GM12864 (cell line): ENCODE measurements around the gene GOLIM4.

Experiments used
- DNase-seq: peaks from one replicate; pipeline ENCODE4 v3.0.0-alpha.2; 2011; ENCODE audit warnings: low read depth
- H3K4me3 ChIP-seq: 2 replicates; pipeline ENCODE4 v1.5.1; 2011; ENCODE audit warnings: mild to moderate bottlenecking, low read depth, low read length, control low read depth
- TF ChIP-seq, protein P1 (sequence below): IDR thresholded peaks from 2 replicates; pipeline ENCODE4 v1.5.1; 2011; ENCODE audit warnings: low read depth, mild to moderate bottlenecking, moderate library complexity, low read length, control low read depth, inconsistent platforms; ENCODE audit errors: missing control alignments

The GOLIM4 gene

DNA sequence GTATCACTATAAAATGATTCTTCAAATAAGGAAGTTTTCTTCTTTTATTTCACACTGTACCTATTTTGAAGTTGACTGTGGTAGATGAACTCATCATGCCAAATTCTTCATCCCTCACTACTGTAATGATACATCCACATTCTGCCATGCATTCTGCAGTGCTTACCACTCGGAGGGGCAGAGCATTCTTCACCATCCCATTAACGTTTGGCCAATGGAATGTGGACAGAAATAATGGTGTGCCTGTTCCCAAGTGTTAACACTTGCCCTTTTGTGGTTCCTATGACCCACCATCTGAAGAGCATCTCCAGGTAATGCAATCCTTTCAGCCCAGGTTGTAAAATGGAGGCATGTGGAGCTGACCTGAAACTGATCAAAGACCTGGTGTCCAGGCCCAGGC lies 18.6 kb downstream of the GOLIM4 start:
- no peak overlapping the region for H3K4me3 ChIP-seq
- TF ChIP-seq, protein P1, sequence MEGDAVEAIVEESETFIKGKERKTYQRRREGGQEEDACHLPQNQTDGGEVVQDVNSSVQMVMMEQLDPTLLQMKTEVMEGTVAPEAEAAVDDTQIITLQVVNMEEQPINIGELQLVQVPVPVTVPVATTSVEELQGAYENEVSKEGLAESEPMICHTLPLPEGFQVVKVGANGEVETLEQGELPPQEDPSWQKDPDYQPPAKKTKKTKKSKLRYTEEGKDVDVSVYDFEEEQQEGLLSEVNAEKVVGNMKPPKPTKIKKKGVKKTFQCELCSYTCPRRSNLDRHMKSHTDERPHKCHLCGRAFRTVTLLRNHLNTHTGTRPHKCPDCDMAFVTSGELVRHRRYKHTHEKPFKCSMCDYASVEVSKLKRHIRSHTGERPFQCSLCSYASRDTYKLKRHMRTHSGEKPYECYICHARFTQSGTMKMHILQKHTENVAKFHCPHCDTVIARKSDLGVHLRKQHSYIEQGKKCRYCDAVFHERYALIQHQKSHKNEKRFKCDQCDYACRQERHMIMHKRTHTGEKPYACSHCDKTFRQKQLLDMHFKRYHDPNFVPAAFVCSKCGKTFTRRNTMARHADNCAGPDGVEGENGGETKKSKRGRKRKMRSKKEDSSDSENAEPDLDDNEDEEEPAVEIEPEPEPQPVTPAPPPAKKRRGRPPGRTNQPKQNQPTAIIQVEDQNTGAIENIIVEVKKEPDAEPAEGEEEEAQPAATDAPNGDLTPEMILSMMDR: no peak
- no peak for DNase-seq

DNA sequence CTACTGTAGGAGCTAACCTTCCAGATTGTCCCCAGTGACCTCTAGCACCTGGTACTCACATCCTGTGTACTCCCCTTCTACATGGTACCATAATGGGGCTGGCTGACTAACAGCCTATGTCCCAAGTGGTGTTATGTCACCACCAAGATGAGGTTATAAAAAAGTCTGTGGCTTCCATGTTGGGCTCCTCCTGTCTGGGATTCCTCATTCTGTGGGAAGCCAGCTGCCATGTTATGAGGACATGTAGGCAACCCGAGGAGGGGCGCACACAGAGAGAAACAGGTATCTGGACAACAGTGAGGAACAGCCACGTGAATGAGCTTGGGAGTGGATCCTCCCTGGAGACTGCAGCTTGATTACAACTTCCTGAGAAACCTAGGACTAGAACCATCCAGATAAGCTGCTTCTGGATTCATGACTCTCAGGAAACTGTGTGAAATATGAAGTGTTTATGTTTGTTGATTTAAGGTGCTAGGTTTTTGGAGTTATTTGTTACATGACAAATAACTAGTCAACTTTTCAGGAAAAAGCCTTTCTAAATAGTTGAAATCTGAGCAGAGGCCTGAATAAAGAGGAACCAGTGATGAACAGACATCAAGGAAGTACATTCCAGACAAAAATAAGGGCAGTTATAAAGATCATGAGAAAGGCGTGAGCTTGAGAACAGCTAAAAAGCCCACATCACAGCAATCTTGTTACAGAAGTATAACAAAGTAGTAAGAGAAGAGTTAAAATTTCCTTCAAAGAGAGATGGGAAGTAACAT lies 21.7 kb downstream of the GOLIM4 start:
- TF ChIP-seq, protein P1: no peak
- DNase-seq: no peak
- H3K4me3 ChIP-seq: no peak overlapping the region

DNA sequence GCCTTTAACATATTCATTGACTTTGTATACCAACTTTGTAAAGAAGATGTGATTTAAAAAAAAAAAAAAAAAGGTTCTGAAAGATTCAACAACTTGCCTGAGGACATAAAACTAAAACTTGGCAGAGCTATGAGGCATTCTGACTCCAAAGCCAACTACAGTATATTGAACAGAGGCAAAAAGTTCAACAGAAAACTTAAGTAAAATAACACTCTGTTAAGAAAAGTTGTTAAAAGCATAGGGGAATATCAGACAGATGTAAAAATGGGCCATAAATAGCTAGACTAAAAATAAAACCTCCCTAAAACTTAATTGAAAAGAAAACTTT lies 23.4 kb downstream of the GOLIM4 start:
- DNase-seq: no peak
- TF ChIP-seq, protein P1: no peak

DNA sequence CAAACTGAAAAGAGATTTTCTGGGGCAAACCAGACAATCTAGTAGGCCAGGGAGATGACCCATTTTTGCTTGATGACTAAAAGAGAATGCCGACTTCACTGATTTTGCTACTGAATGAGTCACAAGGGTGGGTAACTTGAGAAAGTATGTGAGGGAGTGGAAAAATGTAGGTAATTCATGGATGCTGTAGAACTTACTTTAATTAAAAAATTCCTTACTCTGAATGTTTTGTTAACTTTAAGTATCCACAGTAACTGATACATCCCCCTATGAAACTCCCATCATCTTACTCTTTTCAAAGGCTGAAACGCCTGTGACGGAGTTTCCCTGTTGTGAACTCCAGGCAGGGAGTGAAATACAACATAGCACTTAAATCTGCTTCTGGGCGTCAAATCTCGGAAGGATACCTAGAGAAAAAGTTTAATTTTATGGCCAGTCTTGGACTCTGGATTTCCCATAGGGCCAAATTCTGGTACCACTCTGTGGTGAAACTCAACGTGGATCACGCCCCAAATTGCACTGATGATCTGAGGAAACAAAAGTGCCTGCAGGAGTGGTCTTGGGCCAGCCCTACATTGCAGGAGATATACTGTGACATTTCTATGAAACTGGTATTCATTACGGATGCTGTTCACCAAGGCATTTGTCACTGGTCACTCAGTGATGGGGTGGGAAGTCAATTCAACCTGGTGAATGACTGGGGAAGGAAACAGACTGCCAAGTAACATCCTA lies 24.0 kb downstream of the GOLIM4 start:
- TF ChIP-seq, protein P1: no peak
- no peak overlapping the region for H3K4me3 ChIP-seq
- no peak for DNase-seq

More for the DNA sequence above, 23.4 kb downstream of the GOLIM4 start:
- no peak overlapping the region for H3K4me3 ChIP-seq

DNA sequence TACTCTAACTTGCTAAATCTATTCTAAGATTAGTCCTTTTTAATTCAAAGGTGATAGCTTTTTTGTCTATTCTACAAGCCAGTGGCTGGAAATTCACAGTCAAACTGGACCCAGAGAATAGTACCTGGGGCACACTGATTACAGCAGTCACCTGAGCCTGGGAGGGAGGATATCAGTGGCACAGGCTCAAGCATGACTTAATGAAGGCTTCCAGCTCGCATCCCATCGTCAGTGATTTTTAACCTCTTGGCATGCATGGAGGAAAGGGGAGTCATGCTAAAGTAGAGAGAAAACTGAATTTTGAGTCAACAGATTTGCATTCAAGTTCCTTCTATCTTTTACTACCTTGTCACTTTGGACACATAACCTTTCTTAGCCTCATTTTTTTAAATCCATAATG lies 24.8 kb downstream of the GOLIM4 start:
- no peak overlapping the region for H3K4me3 ChIP-seq
- TF ChIP-seq, protein P1: no peak
- no peak for DNase-seq

DNA sequence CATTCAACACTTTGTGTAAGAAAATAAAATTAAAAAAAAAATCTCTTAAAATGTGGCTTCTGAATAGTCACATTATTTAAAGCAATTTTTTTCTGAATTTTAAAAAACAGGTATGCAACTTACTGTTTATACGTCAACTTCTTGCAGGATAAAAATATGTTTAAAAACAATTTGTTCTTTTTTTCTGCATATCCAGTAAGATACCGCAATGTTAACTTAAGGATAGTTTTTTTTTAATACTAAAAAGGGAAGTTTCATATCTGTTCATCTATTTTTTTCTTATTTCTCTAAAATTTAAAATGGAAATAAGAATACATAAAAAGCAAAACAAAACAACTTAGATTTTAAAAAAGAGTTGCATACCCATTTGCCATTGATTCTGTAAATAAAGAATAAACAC lies 27.4 kb downstream of the GOLIM4 start:
- DNase-seq: no peak
- TF ChIP-seq, protein P1: no peak
- no peak overlapping the region for H3K4me3 ChIP-seq
